ENCODE data around the gene GAB4.

The GAB4 gene

DNA sequence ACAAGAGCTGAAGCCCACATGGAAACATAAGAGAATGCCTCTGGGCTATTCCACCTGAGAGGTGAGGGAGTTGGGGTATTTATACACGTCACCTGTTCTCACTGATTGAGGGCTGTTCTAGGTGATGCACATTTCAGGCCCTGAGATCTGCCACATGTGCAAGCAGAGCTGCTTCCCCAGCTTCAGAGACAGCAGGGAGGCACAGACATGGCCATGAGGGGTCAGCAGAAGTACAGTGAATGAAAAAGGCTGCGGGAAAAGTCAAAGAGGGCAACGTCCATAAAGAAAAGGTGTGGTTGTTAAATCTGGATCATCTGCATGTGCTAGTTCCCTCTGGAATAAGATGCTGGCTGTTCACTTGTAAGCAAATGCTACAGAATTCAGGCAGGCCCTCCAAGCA is 75.4 kb downstream of the GAB4 start:
- Histone ChIP-seq H3F3A (ENCODE audit: control insufficient read depth, insufficient read depth) (no peaks in the 10 kb centered on the region), H3K27ac (ENCODE audit: low read depth, low read length) (no peak overlapping the region), H3K36me3 (ENCODE audit: control insufficient read depth, low read length) (no peaks in the 10 kb centered on the region), H3K9me2 (replicated peaks; ENCODE audit: control insufficient read depth, low read length) (no peaks in the 10 kb centered on the region), H3K79me2 (ENCODE audit: control insufficient read depth, low read length) (no peaks in the 10 kb centered on the region), H3K27me3 (ENCODE audit: control insufficient read depth, low read length) (no peaks in the 10 kb centered on the region), H3K4me3 (ENCODE audit: low read length) (no peak overlapping the region), H3K4me2 (ENCODE audit: low read length) (no peak overlapping the region), H3K4me1 (ENCODE audit: control insufficient read depth, low read length) (no peaks in the 10 kb centered on the region), H4K20me1 (ENCODE audit: control insufficient read depth, insufficient read depth, low read depth, low read length) (no peaks in the 10 kb centered on the region), H3K9me3 (ENCODE audit: control insufficient read depth, insufficient read depth, low read length) (no peaks in the 10 kb centered on the region)
- TF ChIP-seq EZH2phosphoT487 (IDR thresholded peaks at IDR 0.05; ENCODE audit: borderline replicate concordance, low read length), result no peak
- TF ChIP-seq, protein P1, sequence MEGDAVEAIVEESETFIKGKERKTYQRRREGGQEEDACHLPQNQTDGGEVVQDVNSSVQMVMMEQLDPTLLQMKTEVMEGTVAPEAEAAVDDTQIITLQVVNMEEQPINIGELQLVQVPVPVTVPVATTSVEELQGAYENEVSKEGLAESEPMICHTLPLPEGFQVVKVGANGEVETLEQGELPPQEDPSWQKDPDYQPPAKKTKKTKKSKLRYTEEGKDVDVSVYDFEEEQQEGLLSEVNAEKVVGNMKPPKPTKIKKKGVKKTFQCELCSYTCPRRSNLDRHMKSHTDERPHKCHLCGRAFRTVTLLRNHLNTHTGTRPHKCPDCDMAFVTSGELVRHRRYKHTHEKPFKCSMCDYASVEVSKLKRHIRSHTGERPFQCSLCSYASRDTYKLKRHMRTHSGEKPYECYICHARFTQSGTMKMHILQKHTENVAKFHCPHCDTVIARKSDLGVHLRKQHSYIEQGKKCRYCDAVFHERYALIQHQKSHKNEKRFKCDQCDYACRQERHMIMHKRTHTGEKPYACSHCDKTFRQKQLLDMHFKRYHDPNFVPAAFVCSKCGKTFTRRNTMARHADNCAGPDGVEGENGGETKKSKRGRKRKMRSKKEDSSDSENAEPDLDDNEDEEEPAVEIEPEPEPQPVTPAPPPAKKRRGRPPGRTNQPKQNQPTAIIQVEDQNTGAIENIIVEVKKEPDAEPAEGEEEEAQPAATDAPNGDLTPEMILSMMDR (IDR thresholded peaks at IDR 0.05; ENCODE audit: low read depth, low read length, poor library complexity, severe bottlenecking), result no peak

DNA sequence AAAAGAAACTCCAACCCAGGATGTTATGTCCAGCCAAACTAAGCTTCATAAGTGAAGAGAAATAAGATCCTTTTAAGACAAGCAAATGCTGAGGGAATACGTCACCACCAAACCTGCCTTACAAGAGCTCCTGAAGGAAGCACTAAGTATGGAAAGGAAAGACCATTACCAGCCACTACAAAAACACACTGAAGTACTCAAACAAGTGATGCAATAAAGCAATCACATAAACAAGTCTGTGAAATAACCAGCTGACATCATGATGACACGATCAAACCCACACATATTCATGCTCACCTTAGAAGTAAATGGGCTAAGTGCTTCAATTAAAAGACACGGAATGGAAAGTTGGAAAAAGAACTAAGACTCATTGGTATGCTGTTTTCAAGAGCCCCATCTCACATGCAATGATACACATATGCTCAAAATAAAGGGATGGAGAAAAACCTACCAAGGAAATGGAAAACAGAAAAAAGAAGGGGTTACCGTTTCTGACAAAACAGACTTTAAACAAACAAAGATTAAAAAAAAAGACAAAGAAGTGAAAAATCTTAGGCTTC is 82.5 kb downstream of the GAB4 start:
- TF ChIP-seq EZH2phosphoT487 (IDR thresholded peaks at IDR 0.05; ENCODE audit: borderline replicate concordance, low read length), result no peak
- TF ChIP-seq, protein P1 (IDR thresholded peaks at IDR 0.05; ENCODE audit: low read depth, low read length, poor library complexity, severe bottlenecking), result no peak

DNA sequence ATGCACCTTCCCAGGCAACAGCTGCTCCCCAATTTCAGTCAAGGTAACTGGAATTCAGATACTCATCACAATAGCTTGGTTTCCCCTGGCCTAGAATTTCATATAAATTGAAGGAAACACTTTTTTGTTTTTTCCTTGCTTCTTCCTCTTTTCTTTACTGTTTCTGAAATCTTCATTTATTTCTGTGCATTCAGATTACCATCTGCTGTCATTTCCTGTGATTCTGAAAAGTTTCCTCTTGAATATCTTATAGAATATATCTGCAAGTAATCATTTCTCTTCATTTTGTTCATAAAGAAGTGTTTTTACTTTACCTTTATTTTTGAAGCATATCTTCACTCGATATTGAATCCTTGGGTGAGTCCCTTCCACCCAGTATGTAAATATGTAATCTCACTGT is 85.3 kb downstream of the GAB4 start:
- Histone ChIP-seq H3K36me3 (ENCODE audit: control insufficient read depth, low read length) (no peaks in the 10 kb centered on the region), H3K4me2 (ENCODE audit: low read length) (peak overlapping the region; percentile 76), H4K20me1 (ENCODE audit: control insufficient read depth, insufficient read depth, low read depth, low read length) (no peaks in the 10 kb centered on the region), H3K27me3 (ENCODE audit: control insufficient read depth, low read length) (no peaks in the 10 kb centered on the region), H3K4me1 (ENCODE audit: control insufficient read depth, low read length) (peaks cover 56% of the 10 kb centered on the region), H3K4me3 (ENCODE audit: low read length) (peak overlapping the region; percentile 67), H3K9me3 (ENCODE audit: control insufficient read depth, insufficient read depth, low read length) (no peaks in the 10 kb centered on the region), H3K27ac (ENCODE audit: low read depth, low read length) (peak overlapping the region; percentile 90), H3K9me2 (replicated peaks; ENCODE audit: control insufficient read depth, low read length) (no peaks in the 10 kb centered on the region), H3K79me2 (ENCODE audit: control insufficient read depth, low read length) (no peaks in the 10 kb centered on the region), H3F3A (ENCODE audit: control insufficient read depth, insufficient read depth) (peaks cover 11% of the 10 kb centered on the region)
- TF ChIP-seq EZH2phosphoT487 (IDR thresholded peaks at IDR 0.05; ENCODE audit: borderline replicate concordance, low read length), result no peak

More for the DNA sequence above, 82.5 kb downstream of the GAB4 start:
- Histone ChIP-seq H3K27ac (ENCODE audit: low read depth, low read length) (no peak overlapping the region), H3K9me3 (ENCODE audit: control insufficient read depth, insufficient read depth, low read length) (no peaks in the 10 kb centered on the region), H3K27me3 (ENCODE audit: control insufficient read depth, low read length) (no peaks in the 10 kb centered on the region), H3K4me1 (ENCODE audit: control insufficient read depth, low read length) (peaks cover 41% of the 10 kb centered on the region), H3K4me3 (ENCODE audit: low read length) (no peak overlapping the region), H3K79me2 (ENCODE audit: control insufficient read depth, low read length) (no peaks in the 10 kb centered on the region), H3K4me2 (ENCODE audit: low read length) (no peak overlapping the region), H4K20me1 (ENCODE audit: control insufficient read depth, insufficient read depth, low read depth, low read length) (no peaks in the 10 kb centered on the region), H3K36me3 (ENCODE audit: control insufficient read depth, low read length) (no peaks in the 10 kb centered on the region), H3F3A (ENCODE audit: control insufficient read depth, insufficient read depth) (peaks cover 8% of the 10 kb centered on the region), H3K9me2 (replicated peaks; ENCODE audit: control insufficient read depth, low read length) (no peaks in the 10 kb centered on the region)

DNA sequence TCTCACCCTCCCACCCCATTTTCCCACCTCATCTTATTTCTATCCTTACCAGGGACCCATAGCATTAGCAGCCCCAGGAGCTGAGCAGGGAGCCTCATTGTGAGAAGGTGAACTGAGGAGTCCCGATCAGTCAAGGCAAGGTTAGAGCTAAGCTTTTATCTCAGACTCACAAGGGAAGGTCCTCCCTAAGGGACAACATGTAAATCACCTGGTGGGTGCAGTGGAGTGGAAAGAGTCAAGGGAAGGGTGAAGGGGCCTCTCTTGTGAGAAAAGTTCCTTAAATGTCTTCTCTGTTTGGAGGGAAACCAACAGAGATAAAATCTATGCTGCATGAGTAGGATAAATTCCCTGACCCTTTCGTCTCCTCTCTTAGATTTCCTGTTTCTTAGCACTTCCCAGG is 85.9 kb downstream of the GAB4 start:
- no peaks in the 10 kb centered on the region for H3K79me2 ChIP-seq (ENCODE audit: control insufficient read depth, low read length)
- H3K4me2 ChIP-seq (ENCODE audit: low read length), result peak overlapping the region; percentile 76
- no peaks in the 10 kb centered on the region for H3K36me3 ChIP-seq (ENCODE audit: control insufficient read depth, low read length)
- no peaks in the 10 kb centered on the region for H3K9me2 ChIP-seq (replicated peaks; ENCODE audit: control insufficient read depth, low read length)
- peak overlapping the region; percentile 67 for H3K4me3 ChIP-seq (ENCODE audit: low read length)
- TF ChIP-seq, protein P1 (IDR thresholded peaks at IDR 0.05; ENCODE audit: low read depth, low read length, poor library complexity, severe bottlenecking), result no peak
- no peak for TF ChIP-seq EZH2phosphoT487 (IDR thresholded peaks at IDR 0.05; ENCODE audit: borderline replicate concordance, low read length)
- H3K27ac ChIP-seq (ENCODE audit: low read depth, low read length), result peak overlapping the region; percentile 90
- no peaks in the 10 kb centered on the region for H3K9me3 ChIP-seq (ENCODE audit: control insufficient read depth, insufficient read depth, low read length)
- peaks cover 11% of the 10 kb centered on the region for H3F3A ChIP-seq (ENCODE audit: control insufficient read depth, insufficient read depth)
- H3K27me3 ChIP-seq (ENCODE audit: control insufficient read depth, low read length), result no peaks in the 10 kb centered on the region
- H3K4me1 ChIP-seq (ENCODE audit: control insufficient read depth, low read length), result peaks cover 62% of the 10 kb centered on the region
- no peaks in the 10 kb centered on the region for H4K20me1 ChIP-seq (ENCODE audit: control insufficient read depth, insufficient read depth, low read depth, low read length)

All from DOHH2 (cell line).